ENCODE data around the gene ADAMTS20.

GRCh38 chr12:43551971-43552559 lies at the start of gene ADAMTS20:
- TF ChIP-seq CTCF (IDR thresholded peaks at IDR 0.05; ENCODE audit: low read length) (no peak), EZH2 (optimal IDR thresholded peaks at IDR 0.05; ENCODE audit: low read depth, low read length) (no peak), EZH2phosphoT487 (IDR thresholded peaks at IDR 0.05; ENCODE audit: low read length) (no peak)

Data from MM.1S (cell line).